Bronchial epithelial cell (primary cell): ENCODE results near the gene NRP1. TPM values are rescaled to one million over a fixed set of nuclear protein-coding genes. Genes with fewer than 3 reads are reported as not detected.
A peak's percentile ranks its signal among the peaks of the same experiment; 100 is the strongest.

Experiments used
- DNase-seq: peaks from one replicate; pipeline ENCODE4 v3.0.0-alpha.2; 2010; ENCODE audit warnings: low read depth
- FAIRE-seq: peaks from 2 replicates; lab custom pipeline; 2011; peaks lifted over from hg19 to GRCh38; lab: Jason Lieb, UNC
- H3K27me3 ChIP-seq: 2 replicates; pipeline ENCODE4 v1.5.1; 2011; ENCODE audit warnings: low read length; ENCODE audit not compliant: control insufficient read depth, insufficient read depth
- H3K36me3 ChIP-seq: 2 replicates; pipeline ENCODE4 v1.5.1; 2011; ENCODE audit warnings: low read length; ENCODE audit not compliant: control insufficient read depth, insufficient read depth
- H3K4me3 ChIP-seq: 2 replicates; pipeline ENCODE4 v1.5.1; 2011; ENCODE audit warnings: mild to moderate bottlenecking, low read depth, low read length, control low read depth
- CTCF ChIP-seq: IDR thresholded peaks from 2 replicates; pipeline ENCODE4 v1.5.1; 2011; ENCODE audit warnings: mild to moderate bottlenecking, moderate library complexity, low read length, control low read depth, inconsistent platforms; ENCODE audit not compliant: insufficient read depth, severe bottlenecking
- total RNA-seq: library from RNA; depleted of rRNA; stranded (reverse); fragments of >200 nt; gene quantifications from 2 replicates; pipeline ENCODE4 v1.2.1, GENCODE V29; 2014

NRP1 gene
- total RNA-seq, 1 donor from 2014 or later = 21.6 TPM

GRCh38 chr10:33190406-33190805 lies 144.1 kb downstream of the NRP1 start:
- TF ChIP-seq CTCF = no peak
- no peak for FAIRE-seq
- H3K36me3 ChIP-seq = no peaks in the 10 kb centered on the region

GRCh38 chr10:33189808-33190207 lies 144.7 kb downstream of the NRP1 start:
- FAIRE-seq = no peak
- no peaks in the 10 kb centered on the region for H3K36me3 ChIP-seq

More at GRCh38 chr10:33190406-33190805, 144.1 kb downstream of the NRP1 start:
- H3K27me3 ChIP-seq = no peaks in the 10 kb centered on the region
- no peak overlapping the region for H3K4me3 ChIP-seq
- DNase-seq = no peak

GRCh38 chr10:33189363-33189762 lies 145.1 kb downstream of the NRP1 start:
- Histone ChIP-seq H3K27me3 (no peaks in the 10 kb centered on the region), H3K36me3 (no peaks in the 10 kb centered on the region), H3K4me3 (no peak overlapping the region)
- FAIRE-seq = no peak
- no peak for TF ChIP-seq CTCF
- no peak for DNase-seq

More at GRCh38 chr10:33189808-33190207, 144.7 kb downstream of the NRP1 start:
- TF ChIP-seq CTCF = no peak
- no peak overlapping the region for H3K4me3 ChIP-seq
- no peaks in the 10 kb centered on the region for H3K27me3 ChIP-seq
- no peak for DNase-seq

- peak; percentile 77 for FAIRE-seq
- Histone ChIP-seq H3K27me3 (no peaks in the 10 kb centered on the region), H3K36me3 (peaks cover 2% of the 10 kb centered on the region), H3K4me3 (no peak overlapping the region)
- DNase-seq = no peak
- TF ChIP-seq CTCF = no peak
These were observed 147.0 kb downstream of the NRP1 start for GRCh38 chr10:33187427-33187999.

GRCh38 chr10:33186150-33186549 lies 148.3 kb downstream of the NRP1 start:
- Histone ChIP-seq H3K36me3 (peaks cover 2% of the 10 kb centered on the region), H3K4me3 (no peak overlapping the region), H3K27me3 (no peaks in the 10 kb centered on the region)
- FAIRE-seq = no peak
- no peak for TF ChIP-seq CTCF
- no peak for DNase-seq

- Histone ChIP-seq H3K4me3 (no peak overlapping the region), H3K27me3 (no peaks in the 10 kb centered on the region), H3K36me3 (peaks cover 9% of the 10 kb centered on the region)
- FAIRE-seq (no peak), DNase-seq (no peak)
- TF ChIP-seq CTCF = no peak
These were observed 150.8 kb downstream of the NRP1 start for GRCh38 chr10:33183655-33184054.
